ENCODE data around the gene TRABD2B. TPM values are rescaled to one million over a fixed set of nuclear protein-coding genes. Genes with fewer than 3 reads are reported as not detected.

TRABD2B gene
- total RNA-seq, 3 donors from 2014 or later (not counting 1 experiment from before 2014, with no cell fraction given), result not detected

GRCh38 chr1:47976728-47977127 lies 20.5 kb downstream of the TRABD2B start:
- Histone ChIP-seq H3K27ac (ENCODE audit: low read length) (no peak overlapping the region), H3K4me3 (ENCODE audit: low read length) (no peak overlapping the region), H3K36me3 (ENCODE audit: control insufficient read depth, insufficient read depth, low read length) (no peaks in the 10 kb centered on the region), H3K27me3 (ENCODE audit: control insufficient read depth, insufficient read depth, low read length) (no peaks in the 10 kb centered on the region), H3K9me3 (ENCODE audit: control insufficient read depth, insufficient read depth, low read length) (no peaks in the 10 kb centered on the region), H3K4me1 (ENCODE audit: control insufficient read depth, insufficient read depth, low read length) (no peaks in the 10 kb centered on the region)
- H3K27me3 Mint-ChIP-seq (ENCODE audit: low read depth in 2 of 2), result peaks cover 8 to 12% of the 10 kb centered on the region in 2 donors
- DNase-seq (no peak), ATAC-seq (no peak)
- no peak overlapping the region for H3K27ac Mint-ChIP-seq
- no peak for TF ChIP-seq CTCF (IDR thresholded peaks at IDR 0.05)
- H3K4me1 Mint-ChIP-seq, result no peaks in the 10 kb centered on the region
- H3K36me3 Mint-ChIP-seq, result no peaks in the 10 kb centered on the region
- H3K9me3 Mint-ChIP-seq, result no peaks in the 10 kb centered on the region
- no peak overlapping the region for H3K4me3 Mint-ChIP-seq
- intact Hi-C loops (cut with micrococcal nuclease), result no loop called here
- 100% methylated on average over 2 of the region's 2 CpGs for WGBS (ENCODE audit: insufficient coverage)

GRCh38 chr1:47976267-47976666 lies 20.9 kb downstream of the TRABD2B start:
- Mint-ChIP-seq H3K36me3 (no peaks in the 10 kb centered on the region), H3K27me3 (ENCODE audit: low read depth in 2 of 2) (peaks cover 8 to 12% of the 10 kb centered on the region in 2 donors)

GRCh38 chr1:47975302-47975921 lies 21.8 kb downstream of the TRABD2B start:
- Mint-ChIP-seq H3K4me3 (no peak overlapping the region), H3K27me3 (ENCODE audit: low read depth in 2 of 2) (peaks cover under 1 to 8% of the 10 kb centered on the region in 2 donors), H3K9me3 (no peaks in the 10 kb centered on the region), H3K27ac (no peak overlapping the region), H3K4me1 (no peaks in the 10 kb centered on the region), H3K36me3 (no peaks in the 10 kb centered on the region)
- no peak for TF ChIP-seq CTCF (IDR thresholded peaks at IDR 0.05)
- Histone ChIP-seq H3K27ac (ENCODE audit: low read length) (no peak overlapping the region), H3K4me3 (ENCODE audit: low read length) (no peak overlapping the region), H3K36me3 (ENCODE audit: control insufficient read depth, insufficient read depth, low read length) (no peaks in the 10 kb centered on the region), H3K4me1 (ENCODE audit: control insufficient read depth, insufficient read depth, low read length) (no peaks in the 10 kb centered on the region), H3K27me3 (ENCODE audit: control insufficient read depth, insufficient read depth, low read length) (no peaks in the 10 kb centered on the region), H3K9me3 (ENCODE audit: control insufficient read depth, insufficient read depth, low read length) (no peaks in the 10 kb centered on the region)
- 79% methylated on average over 3 of the region's 3 CpGs for WGBS (ENCODE audit: insufficient coverage)
- intact Hi-C loops (cut with micrococcal nuclease), result no loop called here
- ATAC-seq (no peak), DNase-seq (no peak)

More at GRCh38 chr1:47976267-47976666, 20.9 kb downstream of the TRABD2B start:
- DNase-seq (no peak), ATAC-seq (no peak)
- Histone ChIP-seq H3K4me3 (ENCODE audit: low read length) (no peak overlapping the region), H3K9me3 (ENCODE audit: control insufficient read depth, insufficient read depth, low read length) (no peaks in the 10 kb centered on the region), H3K27ac (ENCODE audit: low read length) (no peak overlapping the region), H3K27me3 (ENCODE audit: control insufficient read depth, insufficient read depth, low read length) (no peaks in the 10 kb centered on the region), H3K4me1 (ENCODE audit: control insufficient read depth, insufficient read depth, low read length) (no peaks in the 10 kb centered on the region), H3K36me3 (ENCODE audit: control insufficient read depth, insufficient read depth, low read length) (no peaks in the 10 kb centered on the region)
- H3K27ac Mint-ChIP-seq, result no peak overlapping the region
- WGBS (ENCODE audit: insufficient coverage), result 98% methylated on average over 2 of the region's 3 CpGs
- no peak overlapping the region for H3K4me3 Mint-ChIP-seq
- H3K9me3 Mint-ChIP-seq, result no peaks in the 10 kb centered on the region
- H3K4me1 Mint-ChIP-seq, result no peaks in the 10 kb centered on the region
- intact Hi-C loops (cut with micrococcal nuclease), result no loop called here
- no peak for TF ChIP-seq CTCF (IDR thresholded peaks at IDR 0.05)

- H3K4me3 Mint-ChIP-seq, result no peak overlapping the region
These were observed 24.2 kb downstream of the TRABD2B start for GRCh38 chr1:47972864-47973432.

More at GRCh38 chr1:47972864-47973432, 24.2 kb downstream of the TRABD2B start:
- intact Hi-C loops (cut with micrococcal nuclease), result no loop called here
- Histone ChIP-seq H3K4me1 (ENCODE audit: control insufficient read depth, insufficient read depth, low read length) (no peaks in the 10 kb centered on the region), H3K27ac (ENCODE audit: low read length) (no peak overlapping the region), H3K9me3 (ENCODE audit: control insufficient read depth, insufficient read depth, low read length) (no peaks in the 10 kb centered on the region), H3K27me3 (ENCODE audit: control insufficient read depth, insufficient read depth, low read length) (no peaks in the 10 kb centered on the region), H3K36me3 (ENCODE audit: control insufficient read depth, insufficient read depth, low read length) (no peaks in the 10 kb centered on the region), H3K4me3 (ENCODE audit: low read length) (no peak overlapping the region)
- Mint-ChIP-seq H3K9me3 (no peaks in the 10 kb centered on the region), H3K27ac (no peak overlapping the region), H3K27me3 (ENCODE audit: low read depth in 2 of 2) (peaks cover 0 to 11% of the 10 kb centered on the region in 2 donors), H3K36me3 (no peaks in the 10 kb centered on the region), H3K4me1 (no peaks in the 10 kb centered on the region)
- ATAC-seq (no peak), DNase-seq (no peak)
- 96% methylated on average over 4 of the region's 4 CpGs for WGBS (ENCODE audit: insufficient coverage)
- TF ChIP-seq CTCF (IDR thresholded peaks at IDR 0.05), result no peak

All from natural killer cell (primary cell).